ENCODE measurements around the gene PLXNA4.

PLXNA4 gene

GRCh38 chr7:132154695-132155471, 421.4 kb downstream of the PLXNA4 start:
- no peak for DNase-seq

DNA sequence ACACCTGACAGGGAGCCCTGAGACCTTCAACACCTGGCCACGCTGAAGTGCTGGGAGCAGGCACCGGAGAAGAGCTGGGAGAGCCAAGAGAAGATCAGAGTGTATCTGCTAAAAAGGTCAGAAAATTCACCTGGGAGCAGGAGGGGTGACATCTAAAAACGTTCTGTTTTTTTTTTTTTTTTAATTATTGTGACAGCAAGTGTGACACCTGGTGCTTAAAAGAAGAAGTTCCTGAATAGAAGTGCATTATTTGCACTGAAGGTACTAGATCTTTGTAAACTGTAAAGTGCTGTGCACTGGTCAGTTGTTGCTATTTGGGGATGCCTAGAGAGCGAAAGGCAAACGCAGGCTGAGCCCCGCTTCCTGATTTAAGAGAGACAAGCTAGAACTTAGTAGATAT, 422.0 kb downstream of the PLXNA4 start:
- no peak for DNase-seq

DNA sequence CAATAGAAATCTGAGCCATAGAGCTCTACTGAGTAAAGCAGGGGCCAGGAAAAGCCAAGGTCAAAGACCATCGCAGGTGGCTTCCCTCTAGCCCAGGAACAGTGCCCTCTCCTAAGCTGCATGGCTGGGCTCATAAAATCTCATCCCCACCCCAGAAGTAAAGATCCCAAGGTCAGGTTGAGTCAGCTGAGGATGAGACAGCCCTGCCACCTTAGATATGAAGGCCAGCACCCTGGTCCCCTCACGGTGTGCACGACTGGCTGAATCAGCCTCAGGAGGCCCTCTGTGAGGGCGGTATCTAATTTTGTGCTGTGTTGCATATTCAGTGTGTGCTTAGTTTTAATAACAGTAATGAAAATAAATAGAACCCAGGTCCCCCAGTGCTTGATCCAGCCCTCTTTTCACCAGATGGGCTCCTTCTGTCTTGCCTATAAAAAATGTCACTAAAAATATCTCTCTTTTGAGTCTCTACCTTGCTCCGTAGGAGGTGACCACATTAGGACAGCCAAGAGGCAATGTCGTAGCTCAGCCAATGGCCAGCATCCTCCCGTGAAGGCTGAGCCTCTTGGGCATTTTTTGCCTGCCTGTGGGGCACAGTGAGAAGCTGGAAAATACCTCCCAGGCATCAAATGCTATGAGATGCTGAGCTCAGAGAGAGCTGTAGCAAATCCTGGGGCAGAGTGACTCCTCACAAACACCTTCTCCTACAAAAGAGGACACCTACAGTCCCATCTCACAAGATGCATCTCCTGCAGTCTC, 424.0 kb downstream of the PLXNA4 start:
- no peak for DNase-seq

DNA sequence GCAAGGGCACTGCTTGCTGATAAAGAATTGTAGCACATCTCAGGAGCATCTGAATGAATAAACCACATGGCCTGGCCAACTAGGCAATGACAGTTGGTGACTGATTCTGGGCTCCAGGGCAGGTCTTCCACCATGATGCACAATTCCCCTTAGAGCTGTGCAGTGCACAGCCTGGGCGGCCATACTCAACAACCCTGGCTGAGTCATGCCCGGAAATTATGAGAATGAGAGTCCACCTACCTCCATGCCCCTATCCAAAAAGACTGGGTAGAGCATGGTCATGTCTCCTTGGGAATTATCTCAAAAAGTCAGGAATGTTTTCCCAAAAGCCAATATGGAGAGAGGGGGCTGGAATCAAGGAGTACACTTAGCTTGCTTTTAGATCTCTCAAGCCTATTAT, 425.6 kb downstream of the PLXNA4 start:
- DNase-seq, result no peak

GRCh38 chr7:132149436-132150304, 426.6 kb downstream of the PLXNA4 start:
- no peak for DNase-seq

GRCh38 chr7:132148876-132149275, 427.4 kb downstream of the PLXNA4 start:
- no peak for DNase-seq

GRCh38 chr7:132145466-132145865, 430.8 kb downstream of the PLXNA4 start:
- DNase-seq, result no peak

DNA sequence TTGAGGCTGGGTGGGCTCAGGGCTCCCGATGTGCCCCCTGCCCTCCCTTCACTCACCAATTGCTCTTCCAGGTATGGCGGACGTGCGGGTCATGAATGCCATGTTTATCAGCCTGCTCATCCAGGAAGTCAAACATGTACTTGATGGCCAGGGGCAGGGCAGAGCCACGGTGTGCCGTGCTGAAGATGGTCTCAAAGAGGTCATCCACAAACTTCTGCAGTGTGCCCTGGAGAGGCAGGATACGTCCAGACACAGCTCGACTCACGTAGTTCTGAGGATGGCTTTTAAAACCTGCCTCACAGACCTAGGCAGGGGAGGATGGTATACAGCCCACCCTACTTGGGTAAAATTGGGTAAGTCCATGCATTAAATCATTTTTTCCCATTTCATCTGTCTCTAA, 431.2 kb downstream of the PLXNA4 start:
- DNase-seq, result no peak

DNA sequence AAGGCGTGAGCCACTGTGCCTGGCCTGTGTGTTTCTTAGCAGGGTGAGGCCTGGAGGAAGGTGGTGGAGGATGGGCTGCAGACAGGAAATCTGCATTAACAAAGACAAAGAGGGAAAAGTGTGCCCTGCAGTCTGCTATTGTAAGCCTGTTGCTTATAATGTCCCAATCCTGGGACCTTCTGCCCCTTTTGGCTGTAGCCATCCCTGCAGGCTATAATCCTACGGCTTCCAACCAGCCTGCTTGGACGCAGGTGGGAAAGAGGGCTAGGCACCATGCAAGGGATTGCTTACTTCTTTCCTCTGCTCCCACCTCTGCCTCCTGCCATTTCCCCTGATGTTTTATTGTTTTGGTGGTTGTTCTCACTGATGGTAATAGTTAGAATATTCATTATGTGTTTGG, 434.3 kb downstream of the PLXNA4 start:
- no peak for DNase-seq

DNA sequence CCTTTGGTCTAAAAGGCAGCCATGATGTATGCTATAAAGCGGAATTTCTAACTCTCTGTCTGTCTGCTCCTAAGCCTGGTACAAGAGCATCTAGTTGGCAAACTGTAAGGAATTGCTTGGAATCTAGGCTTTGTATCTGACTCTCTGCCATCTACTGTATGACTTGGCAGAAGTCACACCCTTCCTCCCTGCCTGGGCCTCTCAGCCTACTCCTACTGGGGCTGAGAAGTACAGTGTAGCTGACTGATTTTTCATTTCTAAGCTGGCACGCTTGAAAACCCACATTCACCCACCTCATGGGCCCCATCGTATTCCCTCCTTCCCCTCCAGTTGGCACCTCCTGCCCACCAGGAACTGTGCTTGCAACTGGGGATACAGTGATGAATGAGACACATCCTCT, 435.2 kb downstream of the PLXNA4 start:
- no peak for DNase-seq

GRCh38 chr7:132140341-132140740, 435.9 kb downstream of the PLXNA4 start:
- no peak for DNase-seq

- DNase-seq, result no peak
These were observed 437.5 kb downstream of the PLXNA4 start for GRCh38 chr7:132138817-132139216.

GRCh38 chr7:132137681-132138080, 438.6 kb downstream of the PLXNA4 start:
- DNase-seq, result no peak

DNA sequence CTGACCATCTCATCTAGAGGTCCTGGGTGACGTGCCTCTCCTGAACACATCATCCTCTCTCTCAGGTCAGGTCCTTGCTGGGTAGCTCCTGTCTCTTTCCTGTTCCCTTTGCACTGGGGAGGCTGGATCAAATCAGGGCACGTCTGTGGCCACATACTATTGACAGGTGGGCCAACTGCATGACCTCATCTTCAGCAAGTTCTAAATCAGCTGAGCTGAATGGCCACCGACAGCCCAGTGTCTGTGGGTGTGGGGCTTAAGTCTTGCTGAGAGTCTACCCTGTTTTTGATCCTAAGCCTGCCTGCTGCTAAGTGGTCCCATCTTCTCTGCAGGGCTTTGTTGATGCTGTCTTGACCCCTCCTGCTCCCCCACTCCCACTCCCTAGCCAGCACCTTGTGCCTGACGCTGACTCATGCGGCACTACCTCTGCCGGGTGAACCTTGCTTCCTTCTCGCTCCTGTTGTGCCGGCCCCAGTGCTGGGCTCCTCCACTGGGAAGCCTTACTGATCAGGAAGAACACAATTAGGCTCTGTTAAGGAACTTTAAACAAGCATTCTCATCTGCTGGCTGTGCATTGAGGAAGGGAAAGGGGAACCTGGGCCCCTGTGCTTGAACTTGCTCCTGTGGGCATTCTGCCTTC, 440.4 kb downstream of the PLXNA4 start:
- no peak for DNase-seq

DNA sequence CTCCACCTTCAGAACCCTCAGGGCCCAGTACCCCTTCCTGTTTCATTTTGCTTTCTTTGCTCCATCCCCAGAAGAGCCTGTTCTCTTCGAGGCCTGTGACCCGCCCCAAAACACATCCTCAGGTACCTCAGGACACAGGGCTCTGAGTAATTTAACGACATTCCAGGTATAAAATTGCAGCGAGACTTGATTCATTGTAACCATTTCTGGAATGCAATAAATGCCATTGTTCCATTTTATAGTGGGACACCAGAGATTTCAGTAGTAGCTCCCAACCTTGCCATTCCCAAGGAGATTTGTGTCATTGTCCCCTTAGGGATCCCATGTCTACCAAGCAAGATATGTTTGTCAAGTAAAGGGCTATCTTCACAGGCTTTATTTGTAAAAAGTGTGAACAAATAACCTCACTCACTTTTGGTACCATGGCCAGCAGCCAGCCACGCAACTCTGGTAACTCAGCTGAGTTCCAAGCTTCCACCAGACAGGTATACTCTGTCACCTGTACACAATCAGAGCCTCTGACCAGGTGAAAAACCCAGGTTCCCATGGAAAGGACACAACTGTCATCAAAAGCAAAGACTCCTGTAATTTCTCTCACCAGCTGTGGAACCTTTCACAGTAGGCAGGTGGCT, 441.3 kb downstream of the PLXNA4 start:
- DNase-seq, result no peak

GRCh38 chr7:132133501-132133900, 442.8 kb downstream of the PLXNA4 start:
- DNase-seq, result no peak

DNA sequence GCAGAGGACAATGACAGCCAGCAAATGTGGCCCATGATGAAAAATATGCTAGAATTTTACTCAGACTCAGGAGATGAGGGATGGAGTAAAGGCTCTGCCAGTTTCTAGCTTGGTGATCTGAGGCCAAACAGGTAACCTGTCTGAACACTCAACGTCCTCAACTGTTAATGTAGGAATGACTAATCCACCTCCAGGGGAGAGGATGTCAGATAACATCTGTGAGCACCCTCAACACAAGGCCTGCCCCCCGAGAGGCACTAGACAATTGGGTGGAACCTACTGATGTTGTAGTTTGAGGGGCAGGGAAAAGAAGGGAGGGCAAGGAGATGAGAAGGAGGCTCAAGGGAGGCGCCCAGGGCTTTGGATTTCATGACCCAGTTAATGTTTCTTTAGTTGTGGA, 445.1 kb downstream of the PLXNA4 start:
- no peak for DNase-seq

GRCh38 chr7:132130497-132130896, 445.8 kb downstream of the PLXNA4 start:
- no peak for DNase-seq

DNA sequence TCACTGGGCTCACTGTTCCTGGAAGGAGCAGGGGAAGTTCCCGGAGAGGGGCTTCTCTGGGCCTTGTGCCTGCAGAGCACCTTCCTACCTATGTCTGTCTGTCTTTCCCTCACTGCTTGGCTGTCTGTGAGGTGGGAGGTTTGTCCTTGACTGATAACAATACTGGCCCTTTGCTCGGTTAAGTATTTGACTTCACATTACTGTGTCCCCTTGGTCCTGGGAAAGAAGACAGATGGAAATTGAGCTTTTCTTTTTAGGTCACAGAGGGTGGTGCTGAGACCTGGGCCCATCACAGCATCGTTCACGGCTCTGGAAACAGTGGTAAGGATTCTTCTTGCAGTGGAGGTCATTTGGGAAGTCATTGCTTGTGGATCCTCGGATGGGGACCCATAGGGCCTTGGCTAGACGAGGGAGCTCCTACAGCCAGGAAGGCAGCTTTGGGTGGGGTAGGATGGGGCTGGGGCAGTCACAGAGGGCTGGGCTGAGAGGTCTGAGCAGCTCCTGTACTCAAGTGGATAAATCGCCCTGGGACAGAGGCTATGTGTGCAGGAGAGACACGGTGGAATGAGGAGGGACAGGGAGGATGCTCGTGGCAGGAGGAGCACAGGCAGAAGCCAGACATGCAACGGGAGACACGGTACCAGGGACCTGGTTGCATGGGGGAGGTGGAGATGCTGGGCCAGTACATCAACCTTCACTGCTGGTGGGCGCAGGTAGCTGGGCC, 450.2 kb downstream of the PLXNA4 start:
- DNase-seq, result no peak

GRCh38 chr7:132125096-132125495, 451.2 kb downstream of the PLXNA4 start:
- no peak for DNase-seq

DNA sequence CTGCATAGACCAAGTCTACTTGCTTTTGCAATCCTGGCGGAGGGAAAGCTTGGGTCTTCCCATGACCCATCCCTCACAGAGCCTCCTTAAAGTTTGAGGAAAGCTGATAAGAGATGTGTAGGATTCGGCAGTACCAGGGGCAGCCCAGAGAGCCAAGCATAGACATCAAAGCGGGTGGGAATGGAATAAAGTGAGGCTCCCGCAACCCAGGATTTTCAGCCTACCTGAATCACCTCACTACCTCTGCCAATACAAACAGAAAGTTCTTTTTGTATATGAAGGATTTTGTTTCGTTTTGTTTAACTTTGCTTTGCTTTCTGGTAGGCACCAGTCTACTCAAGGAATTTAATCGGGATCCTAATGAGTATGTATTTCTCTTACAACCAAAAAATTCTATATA, 451.7 kb downstream of the PLXNA4 start:
- DNase-seq, result no peak

DNA sequence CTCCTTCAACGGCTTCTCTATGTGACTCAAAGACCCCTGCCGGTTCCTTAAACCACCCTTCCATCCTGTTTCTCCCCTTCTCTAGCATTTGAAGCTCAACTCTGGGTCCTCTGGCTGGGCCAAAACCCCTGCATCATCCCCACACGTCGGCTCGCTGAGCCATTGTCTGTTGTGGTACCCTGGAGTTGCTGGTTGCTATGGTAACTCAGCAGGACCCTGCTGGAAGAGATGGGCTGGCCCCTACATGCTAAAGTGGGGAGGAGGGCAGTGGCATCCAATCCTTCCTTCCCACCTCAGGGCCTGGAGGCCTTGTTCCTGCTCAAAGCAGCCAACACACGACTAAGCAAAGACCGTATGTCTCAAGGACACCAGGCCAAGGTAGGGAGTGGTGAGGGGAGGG, 452.5 kb downstream of the PLXNA4 start:
- no peak for DNase-seq
